GM20431 (cell line): ENCODE data around the gene GPBP1L1.
"Not testable (repeated sequence)": the region's sequence is repeated elsewhere in the genome, so short reads cannot be mapped to it uniquely, and the experiment has no call there.

Experiments used
- in situ Hi-C: fragments of 300-500 bp; cut with MseI, MboI; formaldehyde crosslinking; loops from one replicate; pipeline ENCODE4 v1.15.0; 2020; ENCODE audit warnings: low sequenced_read_pairs; ENCODE audit not compliant: unreplicated experiment

Gene GPBP1L1

DNA sequence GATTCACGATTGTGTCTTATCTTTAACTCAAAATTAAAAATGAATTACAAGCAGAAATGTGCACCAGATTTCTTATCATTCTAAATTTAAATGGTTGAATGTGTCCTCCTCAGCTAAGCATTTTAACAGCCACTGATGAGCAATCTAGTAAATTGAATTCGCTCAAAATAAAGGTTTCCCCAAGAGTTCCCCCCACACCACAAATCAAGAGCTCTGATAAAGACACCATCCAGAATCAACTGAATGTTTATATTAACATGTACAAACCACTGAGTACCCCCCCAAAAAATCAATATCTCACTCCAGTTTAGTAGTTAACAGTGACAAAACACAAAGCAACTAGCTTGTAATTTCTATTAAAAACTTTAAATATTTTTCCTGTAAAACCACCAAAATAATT is 1.9 kb downstream of the GPBP1L1 start:
- in situ Hi-C loops, result no loop called here

- in situ Hi-C loops, result no loop called here
Observed at GRCh38 chr1:45682942-45683341, 3.4 kb downstream of the GPBP1L1 start.

DNA sequence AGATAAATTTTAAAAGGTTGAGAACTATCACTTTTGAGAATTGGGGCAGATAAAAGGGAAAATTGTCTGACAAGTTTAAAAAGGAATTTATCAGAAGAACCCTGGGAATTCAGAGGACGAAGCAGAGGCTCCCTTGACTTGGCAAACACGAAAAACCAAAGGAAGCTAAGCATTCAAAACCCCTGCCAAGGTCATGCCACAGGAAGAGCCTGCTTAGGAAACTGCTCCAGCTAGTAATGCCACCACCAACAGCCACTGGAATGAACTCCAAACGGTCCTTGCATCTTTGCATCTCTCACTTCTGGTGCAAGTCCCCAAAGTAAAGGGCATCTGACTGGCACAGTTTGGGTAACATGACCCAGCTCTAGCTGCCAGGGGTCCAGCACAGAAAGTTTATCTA is 7.2 kb downstream of the GPBP1L1 start:
- in situ Hi-C loops, result no loop called here

- in situ Hi-C loops, result no loop called here
Observed at GRCh38 chr1:45678489-45678888, 7.8 kb downstream of the GPBP1L1 start.

GRCh38 chr1:45677751-45678245 is 8.5 kb downstream of the GPBP1L1 start:
- in situ Hi-C loops, result no loop called here

DNA sequence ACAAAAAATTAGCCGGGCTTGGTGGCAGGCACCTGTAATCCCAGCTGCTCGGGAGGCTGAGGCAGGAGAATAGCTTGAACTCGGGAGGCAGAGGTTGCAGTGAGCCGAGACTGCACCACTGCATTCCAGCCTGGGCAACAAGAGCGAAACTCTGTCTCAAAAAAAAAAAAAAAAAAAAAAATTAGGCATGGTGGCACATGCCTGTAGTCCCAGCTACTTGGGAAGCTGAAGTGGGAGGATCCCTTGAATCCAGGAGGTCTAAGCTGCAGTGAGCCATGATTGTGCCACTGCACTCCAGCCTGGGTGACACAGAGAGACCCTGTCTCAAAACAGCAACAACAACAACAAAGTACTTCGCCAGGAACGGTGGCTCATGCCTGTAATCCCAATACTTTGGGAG is 9.8 kb downstream of the GPBP1L1 start:
- in situ Hi-C loops, result not testable (repeated sequence)

DNA sequence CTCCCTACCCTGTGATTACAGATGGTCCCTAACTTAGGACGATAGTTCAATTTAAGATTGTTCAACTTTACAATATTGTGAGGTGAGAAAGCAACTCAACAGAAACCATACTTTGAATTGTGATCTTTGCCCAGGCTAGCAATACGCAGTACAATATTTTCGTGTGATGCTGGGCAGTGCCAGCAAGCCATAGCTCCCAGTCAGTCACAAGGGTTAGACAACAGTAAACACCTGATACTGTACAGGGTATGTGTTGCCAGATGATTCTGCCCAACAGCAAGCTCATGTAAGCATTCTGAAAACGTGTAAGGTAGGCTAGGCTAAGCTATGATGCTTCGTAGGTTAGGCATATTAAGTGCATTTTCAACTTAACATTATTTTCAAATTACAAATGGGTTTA is 11.9 kb downstream of the GPBP1L1 start:
- in situ Hi-C loops, result no loop called here

GRCh38 chr1:45673956-45674355 is 12.4 kb downstream of the GPBP1L1 start:
- in situ Hi-C loops, result no loop called here

- in situ Hi-C loops, result no loop called here
Observed at GRCh38 chr1:45669859-45670655, 16.3 kb downstream of the GPBP1L1 start.

GRCh38 chr1:45669379-45669778 is 17.0 kb downstream of the GPBP1L1 start:
- in situ Hi-C loops, result no loop called here

DNA sequence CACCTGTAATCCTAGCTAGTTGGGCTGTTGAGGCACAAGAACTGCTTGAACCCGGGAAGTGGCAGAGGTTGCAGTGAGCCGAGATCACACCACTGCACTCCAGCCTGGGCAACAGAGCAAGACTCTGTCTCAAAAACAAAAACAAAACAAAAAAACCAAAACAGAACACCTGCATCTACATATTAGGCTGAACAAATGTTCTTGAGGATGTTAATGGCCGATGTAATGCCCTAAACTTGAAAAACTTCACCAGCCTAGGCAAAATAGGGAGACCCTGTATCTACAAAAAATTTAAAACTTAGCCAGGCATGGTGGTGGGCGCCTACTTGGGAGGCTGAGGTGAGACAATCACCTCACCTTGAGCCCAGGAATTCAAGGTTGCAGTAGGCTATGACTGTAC is 17.8 kb downstream of the GPBP1L1 start:
- in situ Hi-C loops, result no loop called here

GRCh38 chr1:45667321-45668111 is 18.8 kb downstream of the GPBP1L1 start:
- in situ Hi-C loops, result no loop called here

DNA sequence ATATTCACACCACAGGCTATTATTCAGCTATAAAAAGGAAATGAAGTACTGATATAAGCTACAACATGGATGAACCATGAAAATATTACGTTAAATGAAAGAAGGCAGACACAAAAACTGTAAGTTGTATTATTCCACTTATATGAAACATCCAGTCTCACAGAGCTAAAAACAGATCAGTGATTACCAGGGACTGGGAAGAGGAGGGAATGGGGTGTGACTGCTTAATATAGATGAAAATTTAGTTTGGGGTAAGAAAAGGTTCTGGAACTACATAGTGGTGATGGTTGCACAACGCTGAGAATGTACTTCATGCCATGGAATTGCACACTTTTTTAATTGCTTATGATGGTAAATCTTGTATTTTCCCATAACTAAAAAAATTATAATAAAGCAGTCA is 19.5 kb downstream of the GPBP1L1 start:
- in situ Hi-C loops, result no loop called here

- in situ Hi-C loops, result no loop called here
Observed at GRCh38 chr1:45660336-45660735, 26.0 kb downstream of the GPBP1L1 start.

GRCh38 chr1:45659222-45659621 is 27.1 kb downstream of the GPBP1L1 start:
- in situ Hi-C loops, result no loop called here

- in situ Hi-C loops, result no loop called here
Observed at GRCh38 chr1:45658171-45658570, 28.2 kb downstream of the GPBP1L1 start.

DNA sequence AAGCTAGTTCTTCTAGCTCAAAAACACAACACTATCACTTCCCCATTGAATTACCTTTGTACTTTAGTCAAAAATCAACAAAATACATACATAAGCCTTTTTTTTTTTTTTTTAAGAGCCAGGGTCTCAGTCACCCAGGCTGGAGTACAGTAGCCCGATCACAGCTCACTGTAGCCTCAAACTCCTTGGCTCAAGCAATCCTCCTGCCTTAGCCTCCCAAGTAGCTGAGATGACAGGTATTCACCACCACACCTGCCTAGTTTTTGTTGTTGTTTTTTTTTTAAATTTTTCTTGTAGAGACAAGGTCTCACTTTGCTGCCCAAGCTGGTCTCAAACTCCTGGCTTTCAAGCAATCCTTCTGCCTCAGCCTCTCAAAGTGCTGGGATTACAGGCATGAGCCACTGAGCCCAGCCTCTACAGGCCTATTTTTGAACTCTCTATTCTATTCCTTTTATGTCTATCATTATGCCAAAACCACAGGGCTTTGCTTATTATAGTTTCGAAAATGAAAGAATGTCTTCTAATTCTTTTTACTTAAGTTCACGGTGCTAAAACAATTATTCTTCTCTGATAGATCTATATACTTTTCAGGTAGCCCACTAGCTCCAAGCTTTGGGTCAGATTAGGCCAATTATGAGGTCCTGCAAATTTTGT is 29.6 kb downstream of the GPBP1L1 start:
- in situ Hi-C loops, result no loop called here

DNA sequence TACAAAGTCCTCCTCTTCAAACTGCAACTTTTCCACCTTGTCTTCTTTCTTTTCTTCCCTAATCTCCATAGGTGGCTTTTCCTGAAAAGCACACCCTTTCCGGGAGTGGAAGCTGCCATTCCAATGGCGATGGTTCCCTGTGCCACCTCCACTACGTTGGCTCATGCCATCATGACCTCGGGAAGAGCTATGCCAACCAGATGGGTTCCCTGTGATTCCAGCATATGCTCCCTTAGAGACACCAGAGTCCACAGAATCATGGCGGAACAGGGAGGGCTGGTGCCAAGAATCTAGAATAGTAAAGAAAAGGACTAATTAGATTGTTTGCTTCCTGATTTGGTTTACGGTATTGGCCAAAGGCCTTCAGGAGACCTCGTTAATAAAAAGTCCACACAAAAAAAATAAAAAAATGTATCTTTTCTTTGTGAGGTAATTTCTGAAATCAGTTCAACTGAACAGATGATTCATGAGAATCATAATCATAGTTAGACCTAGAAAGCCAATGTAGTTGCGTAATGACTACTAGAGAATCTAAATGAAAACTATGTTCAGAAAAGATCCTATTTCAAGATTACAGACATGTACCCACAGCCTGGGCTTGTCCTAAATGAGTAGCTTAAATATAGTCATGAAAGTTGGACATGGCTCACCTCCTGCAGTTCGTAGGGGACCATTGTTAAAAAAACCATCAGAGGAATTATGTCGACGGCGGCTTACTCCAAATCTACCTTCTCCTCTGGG is 31.6 kb downstream of the GPBP1L1 start:
- in situ Hi-C loops, result no loop called here

GRCh38 chr1:45647248-45648021 is 38.9 kb downstream of the GPBP1L1 start:
- in situ Hi-C loops, result no loop called here
